IMR-90 (cell line): Measurements from ENCODE around the gene RIMBP2. TPM values are rescaled to one million over a fixed set of nuclear protein-coding genes. Genes with fewer than 3 reads are reported as not detected.

ENCODE experiments used
- ATAC-seq: fragments of 200-7000 bp; cut with Tn5 transposase; 2 replicates; pipeline ENCODE4 v1.9.1; 2020; ENCODE audit warnings: low read depth, mild to moderate bottlenecking, moderate library complexity
- BruUV-seq: library from RNA; stranded (reverse); fragments of 400-500 nt; replicated peaks from 2 replicates; lab custom pipeline; 2021; lab: Mats Ljungman, UMichigan
- CTCF ChIA-PET: fragments of 300-600 bp; formaldehyde crosslinking; extraction: SDS; loops from one replicate; lab custom pipeline; 2021; ENCODE audit warnings: antibody characterized with exemption; lab: Yijun Ruan, JAX
- POLR2A ChIA-PET: fragments of 300-600 bp; sonication (Branson Sonifier 250); formaldehyde crosslinking; loops from one replicate; lab custom pipeline; 2022; ENCODE audit warnings: antibody characterized with exemption; ENCODE audit not compliant: unreplicated experiment; lab: Charles Lee
- DNase-seq: peaks from one replicate; pipeline ENCODE4 v3.0.0; 2013
- H2AFZ ChIP-seq: replicated peaks from 2 replicates; pipeline ENCODE3; 2013; ENCODE audit warnings: low read length, mild to moderate bottlenecking; ENCODE audit not compliant: poor library complexity
- H2AK5ac ChIP-seq: 2 replicates; pipeline ENCODE4 v1.6.1; 2013; ENCODE audit warnings: low read depth, low read length, inconsistent platforms
- H2AK9ac ChIP-seq: replicated peaks from 2 replicates; pipeline ENCODE3; 2013; ENCODE audit warnings: mild to moderate bottlenecking, low read depth, low read length, moderate library complexity; ENCODE audit not compliant: poor library complexity
- H2BK120ac ChIP-seq: 2 replicates; pipeline ENCODE4 v1.6.1; 2013; ENCODE audit warnings: low read depth, low read length, inconsistent platforms
- H2BK15ac ChIP-seq: 3 replicates; pipeline ENCODE4 v1.6.1; 2013; ENCODE audit warnings: low read depth, low read length, inconsistent platforms
- H2BK20ac ChIP-seq: 2 replicates; pipeline ENCODE4 v1.6.1; 2013; ENCODE audit warnings: low read depth, mild to moderate bottlenecking, inconsistent platforms, low read length, moderate library complexity
- H2BK5ac ChIP-seq: 2 replicates; pipeline ENCODE4 v1.6.1; 2013; ENCODE audit warnings: mild to moderate bottlenecking, low read depth, low read length, inconsistent platforms; ENCODE audit not compliant: poor library complexity, severe bottlenecking
- H3K14ac ChIP-seq: replicated peaks from 2 replicates; pipeline ENCODE4 v1.6.1; 2013; ENCODE audit warnings: low read depth, low read length, inconsistent platforms
- H3K18ac ChIP-seq: 2 replicates; pipeline ENCODE4 v1.6.1; 2013; ENCODE audit warnings: low read depth, low read length, control low read depth
- H3K23ac ChIP-seq: 2 replicates; pipeline ENCODE4 v1.6.1; 2013; ENCODE audit warnings: low read depth, low read length, inconsistent platforms
- H3K27ac ChIP-seq: 2 replicates; pipeline ENCODE4 v1.5.1; 2013; ENCODE audit warnings: mild to moderate bottlenecking, control low read depth, low read length; ENCODE audit not compliant: insufficient read depth
- H3K27me3 ChIP-seq: 2 replicates; pipeline ENCODE4 v1.6.1; 2013; ENCODE audit warnings: low read length; ENCODE audit not compliant: control insufficient read depth, insufficient read depth
- H3K36me3 ChIP-seq: 2 replicates; pipeline ENCODE4 v1.6.1; 2013; ENCODE audit warnings: low read length, mixed read lengths; ENCODE audit not compliant: control insufficient read depth, insufficient read depth
- H3K4ac ChIP-seq: 2 replicates; pipeline ENCODE4 v1.6.1; 2013; ENCODE audit warnings: low read depth, low read length, inconsistent platforms
- H3K4me1 ChIP-seq: 2 replicates; pipeline ENCODE4 v1.6.1; 2013; ENCODE audit warnings: low read length, mixed read lengths; ENCODE audit not compliant: control insufficient read depth, insufficient read depth
- H3K4me2 ChIP-seq: 2 replicates; pipeline ENCODE4 v1.6.1; 2013; ENCODE audit warnings: low read depth, mild to moderate bottlenecking, control low read depth, low read length, moderate library complexity
- H3K4me3 ChIP-seq: 2 replicates; pipeline ENCODE4 v1.5.1; 2013; ENCODE audit warnings: low read depth, mild to moderate bottlenecking, control low read depth, low read length, moderate library complexity; ENCODE audit not compliant: insufficient read depth
- H3K56ac ChIP-seq: 2 replicates; pipeline ENCODE4 v1.6.1; 2013; ENCODE audit warnings: low read length, inconsistent platforms; ENCODE audit not compliant: insufficient read depth; ENCODE audit errors: extremely low read depth
- H3K79me1 ChIP-seq, 2 experiments: 2 replicates each; pipeline ENCODE4 v1.6.1; 2013; ENCODE audit warnings: low read length in 2 of 2, inconsistent platforms in 1 of 2, low read depth in 1 of 2
- H3K9ac ChIP-seq: 2 replicates; pipeline ENCODE4 v1.6.1; 2013; ENCODE audit warnings: low read depth, low read length, control low read depth
- H3K9me1 ChIP-seq: 2 replicates; pipeline ENCODE4 v1.6.1; 2013; ENCODE audit warnings: low read length, inconsistent platforms; ENCODE audit not compliant: insufficient read depth
- H3K9me3 ChIP-seq: 2 replicates; pipeline ENCODE4 v1.6.1; 2013; ENCODE audit warnings: low read length; ENCODE audit not compliant: control insufficient read depth, insufficient read depth
- H4K20me1 ChIP-seq: 2 replicates; pipeline ENCODE4 v1.6.1; 2013; ENCODE audit warnings: low read length, inconsistent platforms; ENCODE audit not compliant: insufficient read depth
- H4K5ac ChIP-seq: 2 replicates; pipeline ENCODE4 v1.6.1; 2013; ENCODE audit warnings: mild to moderate bottlenecking, low read depth, low read length, control low read depth
- H4K8ac ChIP-seq, 2 experiments: 2 replicates each; pipeline ENCODE4 v1.6.1; 2013; ENCODE audit warnings: low read depth in 2 of 2, low read length in 2 of 2, control low read depth in 1 of 2, inconsistent platforms in 1 of 2
- H4K91ac ChIP-seq: 2 replicates; pipeline ENCODE4 v1.6.1; 2013; ENCODE audit warnings: low read depth, low read length, inconsistent platforms; ENCODE audit not compliant: insufficient read depth
- BHLHE40 ChIP-seq: fragments of 150-350 bp; IDR thresholded peaks from 2 replicates; pipeline ENCODE4 v1.6.1; 2016; ENCODE audit warnings: mild to moderate bottlenecking, low read depth, low read length
- CEBPB ChIP-seq: IDR thresholded peaks from 2 replicates; pipeline ENCODE4 v1.6.1; 2012; ENCODE audit warnings: low read depth, low read length, improper control_type of control experiment
- CHD1 ChIP-seq: IDR thresholded peaks from 2 replicates; pipeline ENCODE4 v1.6.1; 2012; ENCODE audit warnings: low read depth, low read length, improper control_type of control experiment
- CTCF ChIP-seq: conservative IDR thresholded peaks from 2 replicates; pipeline ENCODE4 v1.5.1; 2012; ENCODE audit warnings: mild to moderate bottlenecking, low read depth, low read length, improper control_type of control experiment
- ELK1 ChIP-seq: fragments of 150-350 bp; IDR thresholded peaks from 2 replicates; pipeline ENCODE4 v1.6.1; 2016; ENCODE audit warnings: low read depth, mild to moderate bottlenecking, low read length, moderate library complexity, borderline replicate concordance
- FOS ChIP-seq: fragments of 150-350 bp; IDR thresholded peaks from 2 replicates; pipeline ENCODE4 v1.6.1; 2016; ENCODE audit warnings: low read depth, low read length
- MAFK ChIP-seq: IDR thresholded peaks from 2 replicates; pipeline ENCODE4 v1.6.1; 2012; ENCODE audit warnings: low read depth, low read length, improper control_type of control experiment
- MAZ ChIP-seq: IDR thresholded peaks from 2 replicates; pipeline ENCODE4 v1.6.1; 2012; ENCODE audit warnings: low read depth, mild to moderate bottlenecking, low read length, improper control_type of control experiment, moderate library complexity, borderline replicate concordance
- MXI1 ChIP-seq: IDR thresholded peaks from 2 replicates; pipeline ENCODE4 v1.6.1; 2012; ENCODE audit warnings: low read depth, mild to moderate bottlenecking, low read length, moderate library complexity, borderline replicate concordance
- NFE2L2 ChIP-seq: fragments of 150-350 bp; IDR thresholded peaks from 2 replicates; pipeline ENCODE4 v1.6.1; 2016; ENCODE audit warnings: low read depth, mild to moderate bottlenecking, low read length
- POLR2A ChIP-seq: IDR thresholded peaks from 2 replicates; pipeline ENCODE4 v1.6.1; 2012; ENCODE audit warnings: mild to moderate bottlenecking, low read depth, low read length
- RAD21 ChIP-seq: IDR thresholded peaks from 2 replicates; pipeline ENCODE4 v1.6.1; 2012; ENCODE audit warnings: low read length, improper control_type of control experiment
- RCOR1 ChIP-seq: IDR thresholded peaks from 2 replicates; pipeline ENCODE4 v1.6.1; 2012; ENCODE audit warnings: mild to moderate bottlenecking, low read length, improper control_type of control experiment; ENCODE audit not compliant: insufficient replicate concordance
- RFX5 ChIP-seq: IDR thresholded peaks from 2 replicates; pipeline ENCODE4 v1.8.0; 2012; ENCODE audit warnings: low read depth, mild to moderate bottlenecking, low read length, moderate library complexity
- SMC3 ChIP-seq: fragments of 150-350 bp; IDR thresholded peaks from 2 replicates; pipeline ENCODE4 v1.6.1; 2016; ENCODE audit warnings: low read depth, mild to moderate bottlenecking, antibody characterized with exemption, low read length, moderate library complexity
- USF2 ChIP-seq: fragments of 150-350 bp; IDR thresholded peaks from 2 replicates; pipeline ENCODE4 v1.6.1; 2017; ENCODE audit warnings: mild to moderate bottlenecking, antibody characterized with exemption, low read length, low read depth
- WGBS, 2 experiments: methylation state at CpG; one replicate each; pipeline versions ENCODE4 v1.1.5 to v1.1.7; 2013; ENCODE audit warnings: missing lambda C conversion rate in 2 of 2; ENCODE audit not compliant: insufficient read length in 1 of 2; ENCODE audit errors: extremely low coverage in 2 of 2; 5-methylcytosine and 5-hydroxymethylcytosine counted together
- dilution Hi-C: fragments of 300-500 bp; cut with HindIII; formaldehyde crosslinking; loops from one replicate; pipeline ENCODE4 v1.14.3; 2018; ENCODE audit warnings: low sequenced_read_pairs; ENCODE audit not compliant: unreplicated experiment
- in situ Hi-C: fragments of 300-500 bp; cut with MboI; formaldehyde crosslinking; loops from 3 replicates; pipeline ENCODE4 v1.14.3; 2019; ENCODE audit warnings: low sequenced_read_pairs, inconsistent platforms, mixed read lengths
- intact Hi-C: fragments of 100-400 bp; cut with micrococcal nuclease; formaldehyde crosslinking; loops from 2 replicates; pipeline ENCODE4 v1.10.0; 2022
- polyA plus RNA-seq, 3 experiments: library from polyadenylated mRNA; depleted of rRNA; stranded (reverse); fragments of >200 nt; gene quantifications; 2 replicates each; pipeline ENCODE4 v1.2.3, GENCODE V29; 2012; ENCODE audit warnings: low replicate concordance in 1 of 3
- total RNA-seq: library from RNA; depleted of rRNA; stranded (reverse); fragments of >200 nt; gene quantifications from 2 replicates; pipeline ENCODE4 v1.2.3, GENCODE V29; 2012

The RIMBP2 gene
- total and polyA plus RNA-seq, 2 of the 4 experiments (the other 2 are of a cell fraction), result not detected

GRCh38 chr12:130412384-130412783 lies 303.7 kb downstream of the RIMBP2 start:
- ChIA-PET CTCF (no interaction called here), POLR2A (no interaction called here)
- Histone ChIP-seq H3K23ac (no peak overlapping the region), H3K9ac (no peak overlapping the region), H3K27ac (no peak overlapping the region), H2BK15ac (no peak overlapping the region), H4K5ac (no peak overlapping the region), H3K9me1 (no peaks in the 10 kb centered on the region), H2AK5ac (no peak overlapping the region), H3K14ac (no peak overlapping the region), H3K27me3 (no peaks in the 10 kb centered on the region), H4K20me1 (no peaks in the 10 kb centered on the region), H2AK9ac (no peak overlapping the region), H3K56ac (no peak overlapping the region), H3K79me1 (no peaks in the 10 kb centered on the region), H2BK5ac (no peak overlapping the region), H4K91ac (no peak overlapping the region), H3K4me2 (no peak overlapping the region), H3K4me3 (no peak overlapping the region), H2BK20ac (no peak overlapping the region), H3K18ac (no peak overlapping the region), H4K8ac (no peak overlapping the region), H3K36me3 (no peaks in the 10 kb centered on the region), H2AFZ (no peak overlapping the region), H3K9me3 (peaks cover 30% of the 10 kb centered on the region), H3K4me1 (no peaks in the 10 kb centered on the region), H3K4ac (no peak overlapping the region), H2BK120ac (no peak overlapping the region)
- ATAC-seq (no peak), DNase-seq (no peak)
- in situ Hi-C loops (no loop called here), intact Hi-C loops (no loop called here), dilution Hi-C loops (no loop called here)
- no TSS peak for BruUV-seq
- WGBS, 2 experiments, result no CpG with 5 or more reads among the region's 8 CpGs
- no peak for TF ChIP-seq MAFK
- TF ChIP-seq USF2, result no peak
- no peak for TF ChIP-seq CHD1
- no peak for TF ChIP-seq CEBPB
- no peak for TF ChIP-seq NFE2L2
- TF ChIP-seq RFX5, result no peak
- no peak for TF ChIP-seq ELK1
- TF ChIP-seq CTCF, result no peak
- no peak for TF ChIP-seq MXI1
- no peak for TF ChIP-seq MAZ
- TF ChIP-seq RAD21, result no peak
- TF ChIP-seq POLR2A, result no peak
- no peak for TF ChIP-seq BHLHE40
- TF ChIP-seq FOS, result no peak
- no peak for TF ChIP-seq SMC3
- TF ChIP-seq RCOR1, result no peak
